Caco-2 (cell line): ENCODE results near the gene PTCH1. TPM values are rescaled to one million over a fixed set of nuclear protein-coding genes. Genes with fewer than 3 reads are reported as not detected.

Experiments used
- BruUV-seq: library from RNA; stranded (reverse); fragments of 400-500 nt; replicated peaks from 2 replicates; lab custom pipeline; 2021; lab: Mats Ljungman, UMichigan
- CTCF ChIA-PET: fragments of 300-600 bp; sonication (Branson Sonifier 250); formaldehyde crosslinking; loops from one replicate; lab custom pipeline; 2022; ENCODE audit warnings: antibody characterized with exemption; lab: Charles Lee
- POLR2A ChIA-PET: fragments of 300-600 bp; sonication (Branson Sonifier 250); formaldehyde crosslinking; loops from one replicate; lab custom pipeline; 2022; ENCODE audit warnings: antibody characterized with exemption; lab: Charles Lee
- DNase-seq, 2 experiments: peaks; one replicate each; pipeline versions ENCODE4 v3.0.0 to v3.0.0-alpha.2; 2020 to 2022
- H3K27me3 ChIP-seq: replicated peaks from 2 replicates; pipeline ENCODE4 v1.6.0; 2011; ENCODE audit warnings: low read length; ENCODE audit not compliant: control insufficient read depth, insufficient read depth
- H3K36me3 ChIP-seq: 2 replicates; pipeline ENCODE4 v1.5.1; 2011; ENCODE audit warnings: low read length; ENCODE audit not compliant: control insufficient read depth, insufficient read depth
- H3K4me1 ChIP-seq: fragments of 250-450 bp; sonication (Bioruptor Pico); 2 replicates; pipeline ENCODE4 v1.5.1; 2020; ENCODE audit warnings: mild to moderate bottlenecking
- H3K4me3 ChIP-seq: 2 replicates; pipeline ENCODE4 v1.5.1; 2011; ENCODE audit warnings: low read depth, mild to moderate bottlenecking, control low read depth, low read length
- H3K9me3 ChIP-seq: fragments of 250-450 bp; sonication (Bioruptor Pico); 2 replicates; pipeline ENCODE4 v1.5.1; 2020; ENCODE audit warnings: mild to moderate bottlenecking, moderate library complexity
- H3K27ac Mint-ChIP-seq: one replicate; pipeline ENCODE4 v1.8.0; 2022; ENCODE audit warnings: mixed read lengths; ENCODE audit not compliant: unreplicated experiment
- H3K27me3 Mint-ChIP-seq: one replicate; pipeline ENCODE4 v1.8.0; 2022; ENCODE audit warnings: mixed read lengths; ENCODE audit not compliant: insufficient read depth, unreplicated experiment
- H3K36me3 Mint-ChIP-seq: one replicate; pipeline ENCODE4 v1.8.0; 2022; ENCODE audit warnings: mild to moderate bottlenecking, mixed read lengths; ENCODE audit not compliant: insufficient read depth, unreplicated experiment
- H3K4me1 Mint-ChIP-seq: one replicate; pipeline ENCODE4 v1.8.0; 2022; ENCODE audit warnings: low read depth, mixed read lengths; ENCODE audit not compliant: unreplicated experiment
- H3K4me3 Mint-ChIP-seq: one replicate; pipeline ENCODE4 v1.8.0; 2022; ENCODE audit warnings: mild to moderate bottlenecking, moderate library complexity, mixed read lengths; ENCODE audit not compliant: unreplicated experiment
- H3K9me3 Mint-ChIP-seq: one replicate; pipeline ENCODE4 v1.8.0; 2022; ENCODE audit warnings: mixed read lengths; ENCODE audit not compliant: unreplicated experiment
- CTCF ChIP-seq, 2 experiments: fragments of 200-600 bp in 1 of 2; IDR thresholded peaks; 1 replicate in 1 of 2; 2 replicates in 1 of 2; pipeline versions ENCODE4 v1.5.1 to v1.8.0; 2011 to 2022; ENCODE audit warnings: antibody characterized with exemption in 1 of 2, control low read depth in 1 of 2, inconsistent platforms in 1 of 2, low read depth in 1 of 2, low read length in 1 of 2, mild to moderate bottlenecking in 1 of 2, moderate library complexity in 1 of 2; ENCODE audit not compliant: insufficient read depth in 1 of 2, severe bottlenecking in 1 of 2, unreplicated experiment in 1 of 2
- intact Hi-C: fragments of 100-400 bp; cut with micrococcal nuclease; formaldehyde crosslinking; loops from one replicate; pipeline ENCODE4 v1.10.0; 2022; ENCODE audit not compliant: unreplicated experiment
- total RNA-seq: library from RNA; stranded (reverse); gene quantifications from 2 replicates; pipeline ENCODE4 v1.2.3, GENCODE V29; 2022

The PTCH1 gene
- total RNA-seq, 1 experiment from 2014 or later: 25.9 TPM

GRCh38 chr9:95533996-95534680 is 17.4 kb upstream of the PTCH1 start:
- POLR2A ChIA-PET: no interaction called here
- no peaks in the 10 kb centered on the region for H3K4me1 Mint-ChIP-seq
- no TSS peak for BruUV-seq

GRCh38 chr9:95529910-95530309 is 13.1 kb upstream of the PTCH1 start:
- BruUV-seq: no TSS peak
- Mint-ChIP-seq H3K27me3 (peaks cover 15% of the 10 kb centered on the region), H3K4me1 (no peaks in the 10 kb centered on the region), H3K27ac (no peak overlapping the region), H3K9me3 (no peaks in the 10 kb centered on the region), H3K36me3 (no peaks in the 10 kb centered on the region), H3K4me3 (no peak overlapping the region)
- Histone ChIP-seq H3K4me1 (no peaks in the 10 kb centered on the region), H3K4me3 (no peak overlapping the region), H3K27me3 (peaks cover 1% of the 10 kb centered on the region; the same call in 1 of the 2 replicates), H3K9me3 (no peaks in the 10 kb centered on the region), H3K36me3 (no peaks in the 10 kb centered on the region)
- intact Hi-C loops: no loop called here
- POLR2A ChIA-PET: no interaction called here
- TF ChIP-seq CTCF (IDR thresholded peaks at IDR 0.05; ENCODE audit: insufficient read depth in 1 of 2, low read depth in 1 of 2, low read length in 1 of 2, severe bottlenecking in 1 of 2, unreplicated experiment in 1 of 2): no peak
- CTCF ChIA-PET: no interaction called here
- no peak for DNase-seq

More at GRCh38 chr9:95533996-95534680, 17.4 kb upstream of the PTCH1 start:
- H3K9me3 Mint-ChIP-seq: no peaks in the 10 kb centered on the region
- intact Hi-C loops: no loop called here
- Histone ChIP-seq H3K36me3 (no peaks in the 10 kb centered on the region), H3K4me3 (no peak overlapping the region), H3K9me3 (no peaks in the 10 kb centered on the region), H3K4me1 (no peaks in the 10 kb centered on the region), H3K27me3 (peaks cover 1% of the 10 kb centered on the region; the same call in 1 of the 2 replicates)
- CTCF ChIA-PET: no interaction called here
- H3K36me3 Mint-ChIP-seq: no peaks in the 10 kb centered on the region
- DNase-seq: no peak
- no peak for TF ChIP-seq CTCF (IDR thresholded peaks at IDR 0.05; ENCODE audit: insufficient read depth in 1 of 2, low read depth in 1 of 2, low read length in 1 of 2, severe bottlenecking in 1 of 2, unreplicated experiment in 1 of 2)
- H3K27ac Mint-ChIP-seq: no peak overlapping the region
- no peak overlapping the region for H3K4me3 Mint-ChIP-seq
- H3K27me3 Mint-ChIP-seq: peaks cover 9% of the 10 kb centered on the region

- no peak overlapping the region for H3K4me3 Mint-ChIP-seq
- H3K4me1 ChIP-seq: no peaks in the 10 kb centered on the region
- no peaks in the 10 kb centered on the region for H3K9me3 Mint-ChIP-seq
- no peaks in the 10 kb centered on the region for H3K36me3 ChIP-seq
- intact Hi-C loops: no loop called here
- BruUV-seq: no TSS peak
- H3K4me3 ChIP-seq: no peak overlapping the region
- H3K36me3 Mint-ChIP-seq: no peaks in the 10 kb centered on the region
- TF ChIP-seq CTCF (IDR thresholded peaks at IDR 0.05; ENCODE audit: insufficient read depth in 1 of 2, low read depth in 1 of 2, low read length in 1 of 2, severe bottlenecking in 1 of 2, unreplicated experiment in 1 of 2): no peak
- ChIA-PET CTCF (interaction anchor here (0.6 kb wide), 1 partner anchor 23 kb away, joined by 9 read pairs; no protein-coding TSS in a partner anchor), POLR2A (no interaction called here)
- no peaks in the 10 kb centered on the region for H3K9me3 ChIP-seq
- peaks cover 15% of the 10 kb centered on the region for H3K27me3 Mint-ChIP-seq
- peaks cover 1% of the 10 kb centered on the region; the same call in 1 of the 2 replicates for H3K27me3 ChIP-seq
- DNase-seq: no peak
- no peaks in the 10 kb centered on the region for H3K4me1 Mint-ChIP-seq
- H3K27ac Mint-ChIP-seq: no peak overlapping the region
Observed at GRCh38 chr9:95528908-95529502, 12.2 kb upstream of the PTCH1 start.
